ENCODE data around the gene TMEM82. TPM values are rescaled to one million over a fixed set of nuclear protein-coding genes. Genes with fewer than 3 reads are reported as not detected.

TMEM82 gene
- total RNA-seq, 2 donors from 2014 or later: 11.5 to 17.0 TPM

GRCh38 chr1:15758953-15759661, 16.8 kb downstream of the TMEM82 start:
- Histone ChIP-seq H3K27ac (peak overlapping the region; percentile 54), H3K4me3 (peak overlapping the region; percentile 65), H3K36me3 (no peaks in the 10 kb centered on the region), H3K27me3 (no peaks in the 10 kb centered on the region), H3K4me1 (peaks cover 5% of the 10 kb centered on the region), H3K9me3 (no peaks in the 10 kb centered on the region), H3K9ac (ENCODE audit: low read depth in 2 of 2, low read length in 2 of 2) (peak overlapping the region; percentile 81)
- intact Hi-C loops (cut with DNase I): no loop called here
- no peak for TF ChIP-seq CTCF (IDR thresholded peaks at IDR 0.05)
- DNase-seq: no peak

- DNase-seq: peak; percentile 36
- Histone ChIP-seq H3K36me3 (no peaks in the 10 kb centered on the region), H3K9me3 (no peaks in the 10 kb centered on the region), H3K27me3 (no peaks in the 10 kb centered on the region), H3K9ac (ENCODE audit: low read depth in 2 of 2, low read length in 2 of 2) (peak overlapping the region in 1 of 2 donors; percentile 30), H3K4me1 (peaks cover 15% of the 10 kb centered on the region), H3K27ac (peak overlapping the region; percentile 51), H3K4me3 (no peak overlapping the region)
- intact Hi-C loops (cut with DNase I): no loop called here
- no peak for TF ChIP-seq CTCF (IDR thresholded peaks at IDR 0.05)
Measured at GRCh38 chr1:15760520-15761211, 18.4 kb downstream of the TMEM82 start.

- Histone ChIP-seq H3K4me1 (peaks cover 15% of the 10 kb centered on the region), H3K27me3 (no peaks in the 10 kb centered on the region)
- intact Hi-C loops (cut with DNase I): no loop called here
Measured at GRCh38 chr1:15761366-15762128, 19.2 kb downstream of the TMEM82 start.

GRCh38 chr1:15762546-15762945, 20.2 kb downstream of the TMEM82 start:
- H3K9ac ChIP-seq (ENCODE audit: low read depth in 2 of 2, low read length in 2 of 2): no peak overlapping the region
- no peaks in the 10 kb centered on the region for H3K36me3 ChIP-seq
- intact Hi-C loops (cut with DNase I): no loop called here
- H3K27me3 ChIP-seq: no peaks in the 10 kb centered on the region
- H3K4me1 ChIP-seq: peaks cover 15% of the 10 kb centered on the region
- no peak for TF ChIP-seq CTCF (IDR thresholded peaks at IDR 0.05)
- H3K9me3 ChIP-seq: no peaks in the 10 kb centered on the region
- no peak for DNase-seq
- H3K27ac ChIP-seq: no peak overlapping the region
- no peak overlapping the region for H3K4me3 ChIP-seq

More at GRCh38 chr1:15761366-15762128, 19.2 kb downstream of the TMEM82 start:
- Histone ChIP-seq H3K36me3 (no peaks in the 10 kb centered on the region), H3K9me3 (no peaks in the 10 kb centered on the region), H3K27ac (peak overlapping the region; percentile 51), H3K4me3 (no peak overlapping the region), H3K9ac (ENCODE audit: low read depth in 2 of 2, low read length in 2 of 2) (no peak overlapping the region)
- DNase-seq: no peak
- TF ChIP-seq CTCF (IDR thresholded peaks at IDR 0.05): no peak

- H3K27me3 ChIP-seq: no peaks in the 10 kb centered on the region
- TF ChIP-seq CTCF (IDR thresholded peaks at IDR 0.05): no peak
- H3K4me1 ChIP-seq: peaks cover 15% of the 10 kb centered on the region
- H3K9me3 ChIP-seq: no peaks in the 10 kb centered on the region
- intact Hi-C loops (cut with DNase I): no loop called here
- peak; percentile 93 for DNase-seq
- H3K4me3 ChIP-seq: no peak overlapping the region
- peak overlapping the region; percentile 6 to 88 for H3K9ac ChIP-seq (ENCODE audit: low read depth in 2 of 2, low read length in 2 of 2)
- peak overlapping the region; percentile 78 for H3K27ac ChIP-seq
- no peaks in the 10 kb centered on the region for H3K36me3 ChIP-seq
Measured at GRCh38 chr1:15764269-15764764, 22.0 kb downstream of the TMEM82 start.

Measured in colonic mucosa (tissue), 4 donors.